Skeletal muscle satellite cell (primary cell): Measurements from ENCODE around the gene PAX5. TPM values are rescaled to one million over a fixed set of nuclear protein-coding genes. Genes with fewer than 3 reads are reported as not detected.

ENCODE experiments used
- H3K27me3 ChIP-seq: 2 replicates; pipeline ENCODE4 v1.7.0; 2013; ENCODE audit warnings: low read length; ENCODE audit not compliant: control insufficient read depth, insufficient read depth
- H3K36me3 ChIP-seq: 2 replicates; pipeline ENCODE4 v1.7.0; 2013; ENCODE audit warnings: mild to moderate bottlenecking, control low read depth, low read length; ENCODE audit not compliant: insufficient read depth
- H3K4me1 ChIP-seq: 2 replicates; pipeline ENCODE4 v1.7.0; 2013; ENCODE audit warnings: low read length; ENCODE audit not compliant: control insufficient read depth, insufficient read depth
- H3K4me2 ChIP-seq: 2 replicates; pipeline ENCODE4 v1.7.0; 2013; ENCODE audit warnings: mild to moderate bottlenecking, low read length
- H3K4me3 ChIP-seq: 2 replicates; pipeline ENCODE4 v1.7.0; 2013; ENCODE audit warnings: low read length
- H3K9ac ChIP-seq: 2 replicates; pipeline ENCODE4 v1.7.0; 2013; ENCODE audit warnings: mild to moderate bottlenecking, low read depth, low read length, moderate library complexity
- H3K9me3 ChIP-seq: replicated peaks from 2 replicates; pipeline ENCODE4 v1.7.0; 2013; ENCODE audit warnings: mild to moderate bottlenecking, control low read depth, low read length
- small RNA-seq: library from RNA; depleted of rRNA; stranded (forward); fragments of <200 nt; gene quantifications from one replicate; pipeline ENCODE3, GENCODE V24; 2012

Gene PAX5

GRCh38 chr9:36796671-36797419 is 237.2 kb downstream of the PAX5 start:
- Histone ChIP-seq H3K9ac (no peak overlapping the region), H3K4me2 (no peak overlapping the region), H3K9me3 (no peaks in the 10 kb centered on the region), H3K4me1 (no peaks in the 10 kb centered on the region), H3K4me3 (no peak overlapping the region), H3K36me3 (no peaks in the 10 kb centered on the region), H3K27me3 (peaks cover 26% of the 10 kb centered on the region)

- Histone ChIP-seq H3K4me3 (no peak overlapping the region), H3K4me1 (no peaks in the 10 kb centered on the region), H3K9ac (no peak overlapping the region), H3K36me3 (no peaks in the 10 kb centered on the region), H3K4me2 (no peak overlapping the region), H3K27me3 (peaks cover 18% of the 10 kb centered on the region), H3K9me3 (no peaks in the 10 kb centered on the region)
Measured at GRCh38 chr9:36794461-36794860, 239.6 kb downstream of the PAX5 start.

- Histone ChIP-seq H3K4me1 (no peaks in the 10 kb centered on the region), H3K4me3 (no peak overlapping the region), H3K27me3 (peaks cover 23% of the 10 kb centered on the region), H3K4me2 (no peak overlapping the region), H3K9me3 (no peaks in the 10 kb centered on the region), H3K36me3 (no peaks in the 10 kb centered on the region), H3K9ac (no peak overlapping the region)
Measured at GRCh38 chr9:36793277-36793676, 240.8 kb downstream of the PAX5 start.

GRCh38 chr9:36791222-36791950 is 242.7 kb downstream of the PAX5 start:
- Histone ChIP-seq H3K36me3 (no peaks in the 10 kb centered on the region), H3K4me1 (no peaks in the 10 kb centered on the region), H3K4me2 (no peak overlapping the region), H3K9ac (no peak overlapping the region), H3K27me3 (peaks cover 36% of the 10 kb centered on the region), H3K9me3 (no peaks in the 10 kb centered on the region), H3K4me3 (no peak overlapping the region)

- no peaks in the 10 kb centered on the region for H3K36me3 ChIP-seq
- H3K4me2 ChIP-seq: no peak overlapping the region
- no peak overlapping the region for H3K4me3 ChIP-seq
- H3K27me3 ChIP-seq: peaks cover 46% of the 10 kb centered on the region
- no peaks in the 10 kb centered on the region for H3K4me1 ChIP-seq
- no peaks in the 10 kb centered on the region for H3K9me3 ChIP-seq
- H3K9ac ChIP-seq: no peak overlapping the region
Measured at GRCh38 chr9:36789886-36790285, 244.2 kb downstream of the PAX5 start.

GRCh38 chr9:36788534-36788933 is 245.5 kb downstream of the PAX5 start:
- no peak overlapping the region for H3K4me2 ChIP-seq
- no peaks in the 10 kb centered on the region for H3K9me3 ChIP-seq
- H3K9ac ChIP-seq: no peak overlapping the region
- peaks cover 54% of the 10 kb centered on the region for H3K27me3 ChIP-seq
- no peak overlapping the region for H3K4me3 ChIP-seq
- H3K36me3 ChIP-seq: no peaks in the 10 kb centered on the region
- H3K4me1 ChIP-seq: no peaks in the 10 kb centered on the region

- Histone ChIP-seq H3K4me1 (no peaks in the 10 kb centered on the region), H3K27me3 (peaks cover 58% of the 10 kb centered on the region), H3K4me3 (no peak overlapping the region), H3K9me3 (no peaks in the 10 kb centered on the region), H3K9ac (no peak overlapping the region), H3K4me2 (no peak overlapping the region), H3K36me3 (no peaks in the 10 kb centered on the region)
Measured at GRCh38 chr9:36787709-36788108, 246.4 kb downstream of the PAX5 start.

Small RNAs within 50 kb of the gene (small RNA-seq; reads per million reads assigned to genes)
- gene MIR4475: not detected
- not detected for gene MIR4476
- not detected for gene MIR4540
